ENCODE measurements around the gene TOX3.

- TF ChIP-seq SPI1 (IDR thresholded peaks at IDR 0.05; ENCODE audit: low read depth, low read length) (no peak), POLR2A (IDR thresholded peaks at IDR 0.05; ENCODE audit: low read depth, low read length) (no peak), TAF1 (IDR thresholded peaks at IDR 0.05; ENCODE audit: low read depth, low read length) (no peak), POLR2AphosphoS5 (IDR thresholded peaks at IDR 0.05; ENCODE audit: low read depth, low read length) (no peak), POU2F2 (IDR thresholded peaks at IDR 0.05; ENCODE audit: low read depth, low read length) (no peak)
Observed at GRCh38 chr16:52570495-52571091, 23.6 kb upstream of the TOX3 start.

Measured in GM12891 (cell line).